NCI-H748 (cell line): ENCODE measurements around the gene RFC4.
"Not testable (repeated sequence)": the region's sequence is repeated elsewhere in the genome, so short reads cannot be mapped to it uniquely, and the experiment has no call there.

ENCODE experiments used
- DNase-seq: peaks from one replicate; lab custom pipeline; 2025; ENCODE audit not compliant: unreplicated experiment; lab: John Stamatoyannopoulos, UW

The RFC4 gene

DNA sequence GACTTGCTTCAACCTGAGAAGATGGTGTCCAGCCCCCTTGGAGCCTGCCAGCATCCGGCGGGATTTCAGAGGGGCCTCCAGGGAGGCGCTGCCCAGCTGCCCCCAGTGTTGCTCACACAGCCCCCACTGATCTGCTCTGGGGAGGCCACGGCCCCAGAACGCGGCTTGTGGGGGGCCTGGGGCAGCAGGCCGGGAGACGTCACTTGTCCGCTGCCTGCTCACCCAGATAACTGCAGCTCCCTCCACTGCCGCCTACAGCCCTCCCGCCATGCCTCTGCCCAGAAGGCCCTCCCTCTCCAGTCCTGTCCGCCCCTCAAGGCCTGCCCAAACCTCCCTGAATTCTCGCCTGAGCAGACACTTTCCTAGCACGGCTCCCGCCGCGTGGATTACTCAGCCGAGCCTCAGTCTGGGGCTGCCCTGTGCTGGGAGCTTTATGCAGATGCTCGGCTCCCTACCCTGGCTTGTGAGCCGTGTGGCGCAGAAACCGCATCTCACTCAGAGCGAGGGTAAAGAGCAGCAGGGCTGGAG, 19.1 kb upstream of the RFC4 start:
- DNase-seq: no peak

DNA sequence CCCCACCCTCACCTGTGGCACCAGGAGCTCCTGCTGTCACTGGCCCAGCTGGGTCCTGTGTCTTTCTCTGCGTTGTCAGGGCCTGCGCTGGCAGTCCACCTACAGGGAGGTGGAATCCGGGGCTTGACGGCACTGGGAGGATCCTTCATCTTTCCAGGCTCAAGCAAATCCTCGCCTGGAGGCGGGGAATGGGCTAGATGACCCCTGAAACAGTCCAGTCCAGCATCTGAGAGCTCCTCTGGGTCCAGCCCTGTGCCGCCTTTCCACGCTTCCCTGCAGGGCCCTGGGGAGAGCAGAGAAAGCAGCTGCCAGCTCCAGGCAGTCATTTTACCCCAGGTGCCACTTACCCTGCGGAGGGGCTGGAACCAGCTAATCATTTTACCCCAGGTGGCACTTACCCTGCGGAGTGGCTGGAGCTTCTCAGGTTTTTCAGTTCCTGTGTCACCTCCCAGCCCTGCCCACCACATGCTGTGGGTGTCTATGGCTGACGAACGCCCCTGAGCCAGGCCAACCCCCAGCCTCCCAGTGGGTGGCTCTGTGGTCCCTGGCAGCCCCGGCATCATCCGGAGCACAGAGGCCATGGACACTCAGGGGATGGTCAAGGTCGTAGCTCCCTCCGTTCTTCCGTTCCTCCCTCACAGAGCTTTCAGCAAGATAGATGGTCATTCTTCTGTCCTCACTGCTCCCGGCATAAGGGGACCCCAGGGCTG, 18.3 kb upstream of the RFC4 start:
- peak; percentile 5 for DNase-seq

DNA sequence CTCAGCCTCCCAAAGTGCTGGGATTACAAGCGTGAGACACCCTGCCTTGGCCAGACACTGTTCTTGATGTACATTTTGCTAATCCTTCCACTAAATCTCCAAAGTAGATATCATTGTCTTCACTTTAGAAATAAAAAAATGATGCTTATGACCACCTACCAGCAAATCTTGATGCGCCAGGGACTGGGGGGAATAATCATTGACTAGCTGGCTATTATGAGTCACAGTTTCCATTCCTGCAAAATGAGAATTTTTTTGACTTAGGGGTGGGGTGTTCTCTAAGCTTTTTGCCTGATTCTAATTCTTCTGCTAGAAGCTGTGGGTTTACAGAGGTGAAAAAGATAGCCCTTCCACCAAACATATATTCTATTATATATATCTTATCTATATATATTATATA, 17.1 kb upstream of the RFC4 start:
- no peak for DNase-seq

DNA sequence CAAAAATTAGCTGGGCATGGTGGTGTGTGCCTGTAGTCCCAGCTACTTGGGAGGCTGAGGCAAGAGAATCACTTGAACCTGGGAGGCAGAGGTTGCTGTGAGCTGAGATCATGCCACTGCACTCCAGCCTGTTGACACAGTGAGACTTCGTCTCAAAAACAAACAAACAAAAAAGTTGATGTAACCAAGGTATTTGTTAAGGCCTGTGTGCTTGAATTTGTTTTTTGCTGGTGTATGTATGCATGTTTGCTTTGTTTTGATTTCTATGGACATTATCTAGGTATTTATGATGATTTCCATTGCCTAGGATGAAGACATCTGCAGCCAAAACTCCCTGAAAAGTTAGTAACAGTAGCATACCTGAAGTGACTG, 16.1 kb upstream of the RFC4 start:
- not testable (repeated sequence) for DNase-seq

DNA sequence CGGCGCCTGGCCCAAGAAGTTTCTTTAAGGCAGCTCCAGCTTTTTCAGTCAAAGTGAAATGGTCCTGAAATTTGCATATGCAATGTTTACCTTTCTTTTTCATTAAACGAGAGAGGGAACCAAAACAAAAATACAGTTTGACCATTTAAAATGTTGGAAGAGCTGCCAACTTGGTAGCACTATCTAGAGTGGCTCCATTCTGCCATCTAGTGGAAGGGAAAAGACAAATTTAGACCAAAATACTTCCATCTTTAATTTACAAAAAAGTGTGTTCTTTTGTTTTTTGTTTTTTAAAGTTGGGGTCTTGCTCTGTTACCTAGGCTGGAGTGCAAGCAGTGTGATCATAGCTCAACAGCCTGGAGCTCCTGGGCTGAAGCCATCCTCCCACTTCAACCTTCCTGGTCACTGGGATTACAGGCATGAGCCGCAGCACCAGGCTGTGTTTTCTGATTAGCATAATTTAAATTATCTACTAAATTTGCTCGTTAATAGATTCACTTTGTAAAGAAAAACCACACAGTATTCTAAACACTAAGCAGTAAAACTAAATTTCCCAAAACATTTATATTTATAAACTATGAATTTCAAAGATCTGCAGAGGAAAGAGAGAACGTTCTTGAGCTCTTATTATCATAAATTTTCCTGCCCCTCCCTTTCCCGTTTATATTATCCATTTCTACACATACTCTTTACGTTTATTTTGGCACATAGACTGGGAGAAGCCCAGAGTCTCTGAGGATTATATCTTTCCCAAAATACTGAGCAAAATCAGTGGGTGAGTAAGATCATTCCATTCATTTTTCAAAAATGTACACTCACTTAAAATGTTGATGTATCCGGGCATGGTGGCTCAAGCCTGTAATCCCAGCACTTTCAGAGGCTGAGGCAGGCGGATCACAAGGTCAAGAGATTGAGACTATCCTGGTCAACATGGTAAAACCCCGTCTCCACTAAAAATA, 15.4 kb upstream of the RFC4 start:
- peak; percentile 48 for DNase-seq

DNA sequence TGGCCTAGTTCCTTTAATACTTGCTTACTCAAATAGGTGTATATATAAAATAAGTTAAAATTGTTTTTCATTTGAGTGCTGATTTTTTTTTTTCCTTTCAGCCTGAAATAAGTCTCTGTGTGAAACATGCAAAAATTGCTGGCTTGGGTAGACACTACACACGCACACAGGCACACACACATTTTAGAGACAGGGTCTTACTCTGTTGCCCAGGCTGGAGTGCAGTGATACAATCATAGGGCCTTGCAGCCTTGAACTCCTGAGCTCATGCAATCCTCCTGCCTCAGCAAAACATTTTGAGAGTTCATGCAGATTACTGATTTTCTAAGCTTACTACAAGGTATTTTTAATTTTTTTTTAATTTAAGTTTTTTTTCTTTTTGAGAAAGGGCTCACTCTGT, 12.7 kb upstream of the RFC4 start:
- DNase-seq: no peak

DNA sequence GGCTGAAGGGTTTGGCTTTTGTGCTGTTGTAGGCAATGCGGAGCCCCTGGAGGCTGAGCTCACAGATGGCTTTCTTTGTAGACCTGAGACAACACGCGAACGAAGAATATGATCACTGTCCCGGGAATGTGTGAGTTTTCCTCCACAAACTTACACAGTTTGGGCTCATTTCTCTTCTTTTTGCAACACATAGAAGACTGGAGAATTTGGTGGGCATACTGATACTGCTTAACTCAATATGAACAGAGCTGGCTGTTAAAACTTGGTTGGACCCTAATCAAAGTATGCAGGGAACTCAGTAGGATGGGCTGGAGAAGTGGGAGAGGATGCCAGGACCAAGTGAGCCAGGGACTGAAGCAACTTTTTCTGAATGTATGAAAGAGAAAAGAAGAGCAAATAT, 12.2 kb upstream of the RFC4 start:
- no peak for DNase-seq

DNA sequence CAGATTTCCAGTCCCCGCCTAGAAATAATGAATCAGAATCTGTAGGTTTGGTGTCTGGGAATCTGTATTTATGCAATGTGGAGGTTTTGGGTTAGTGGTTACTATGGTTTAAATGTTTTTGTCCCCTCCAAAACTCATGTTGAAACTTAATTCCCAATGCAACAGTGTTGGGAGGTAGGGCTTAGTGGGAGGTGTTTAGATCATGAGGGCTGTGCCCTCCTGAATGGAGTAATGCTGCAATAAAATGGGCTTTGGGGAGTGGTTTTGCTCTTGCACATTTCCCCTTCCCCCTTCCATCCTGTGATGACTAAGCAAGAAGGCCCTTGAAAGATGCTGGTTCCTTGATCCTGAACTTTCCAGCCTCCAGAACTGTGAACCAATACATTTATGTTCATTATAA, 9.2 kb upstream of the RFC4 start:
- no peak for DNase-seq

DNA sequence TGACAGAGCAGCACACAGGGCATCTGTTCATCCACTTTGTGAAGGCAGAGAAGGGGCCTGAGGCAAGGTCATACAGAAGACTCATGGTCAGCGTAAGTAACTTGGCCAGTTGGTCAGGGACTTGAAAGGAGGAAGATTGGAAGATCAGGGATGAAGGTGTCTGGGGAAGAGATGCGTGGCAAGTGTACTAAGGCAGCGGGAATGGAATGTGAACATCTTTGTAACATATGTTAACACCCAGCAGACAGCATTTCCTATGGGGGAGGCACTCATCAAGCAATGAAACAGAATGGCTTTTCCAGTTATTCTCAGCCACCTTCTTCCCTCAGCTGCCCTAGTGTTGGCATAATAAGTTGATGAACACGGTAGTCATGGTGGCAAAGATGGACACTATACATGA, 7.8 kb upstream of the RFC4 start:
- DNase-seq: no peak

DNA sequence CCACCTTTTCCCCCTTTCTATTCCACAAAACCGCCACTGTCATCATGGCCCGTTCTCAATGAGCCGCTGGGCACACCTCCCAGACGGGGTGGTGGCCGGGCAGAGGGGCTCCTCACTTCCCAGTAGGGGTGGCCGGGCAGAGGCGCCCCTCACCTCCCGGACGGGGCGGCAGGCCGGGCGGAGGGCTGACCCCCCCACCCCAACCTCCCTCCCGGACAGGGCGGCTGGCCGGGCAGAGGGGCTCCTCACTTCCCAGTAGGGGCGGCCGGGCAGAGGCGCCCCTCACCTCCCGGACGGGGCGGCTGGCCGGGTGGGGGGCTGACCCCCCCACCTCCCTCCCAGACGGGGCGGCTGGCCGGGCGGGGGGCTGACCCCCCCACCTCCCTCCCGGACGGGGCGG, 5.0 kb upstream of the RFC4 start:
- DNase-seq: not testable (repeated sequence)

DNA sequence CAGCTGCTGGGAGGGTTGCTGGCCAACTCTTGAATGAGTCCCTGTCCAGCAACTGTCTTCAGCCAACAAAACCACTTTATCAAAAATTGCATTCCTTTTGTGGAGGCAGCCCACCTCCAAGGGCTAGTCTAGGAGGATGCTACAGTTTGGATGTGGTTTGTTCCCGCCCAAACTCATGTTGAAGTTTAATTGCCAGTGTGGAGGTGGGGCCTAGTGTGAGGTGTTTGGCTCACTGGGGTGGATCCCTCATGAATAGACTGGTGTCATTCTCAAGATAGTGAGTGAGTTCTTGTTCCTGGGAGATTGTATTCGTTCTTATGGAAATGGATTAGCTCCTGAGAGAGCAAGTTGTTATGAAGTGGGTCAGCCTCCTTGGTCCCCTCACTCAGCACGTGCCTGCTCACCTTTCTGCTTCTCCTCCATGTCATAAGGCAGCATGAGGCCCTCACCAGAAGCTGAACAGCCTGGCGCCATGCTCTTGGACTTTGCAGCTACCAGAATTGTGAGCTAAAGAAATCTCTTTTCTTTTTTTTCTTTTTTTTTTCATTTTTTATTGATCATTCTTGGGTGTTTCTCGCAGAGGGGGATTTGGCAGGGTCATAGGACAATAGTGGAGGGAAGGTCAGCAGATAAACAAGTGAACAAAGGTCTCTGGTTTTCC, 4.2 kb upstream of the RFC4 start:
- no peak for DNase-seq

DNA sequence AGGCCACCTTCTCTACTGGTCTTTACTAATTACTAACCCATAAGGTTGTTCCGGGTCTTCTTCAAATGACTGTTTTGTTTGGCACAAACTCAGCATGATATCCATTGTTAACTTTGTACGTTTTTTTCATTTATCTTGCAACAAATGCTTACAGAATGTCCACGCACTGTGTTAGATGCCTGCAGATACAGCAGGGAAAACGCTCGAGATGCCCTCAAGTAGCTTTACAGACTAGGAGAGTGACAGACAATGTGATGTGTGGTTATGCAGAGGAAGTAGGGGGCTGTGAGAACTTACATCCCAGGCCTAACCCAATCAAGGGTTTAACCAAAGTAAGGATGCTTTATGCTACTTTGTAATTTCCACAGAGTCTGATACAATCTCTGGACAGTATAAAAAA, 949 bp upstream of the RFC4 start:
- no peak for DNase-seq

DNA sequence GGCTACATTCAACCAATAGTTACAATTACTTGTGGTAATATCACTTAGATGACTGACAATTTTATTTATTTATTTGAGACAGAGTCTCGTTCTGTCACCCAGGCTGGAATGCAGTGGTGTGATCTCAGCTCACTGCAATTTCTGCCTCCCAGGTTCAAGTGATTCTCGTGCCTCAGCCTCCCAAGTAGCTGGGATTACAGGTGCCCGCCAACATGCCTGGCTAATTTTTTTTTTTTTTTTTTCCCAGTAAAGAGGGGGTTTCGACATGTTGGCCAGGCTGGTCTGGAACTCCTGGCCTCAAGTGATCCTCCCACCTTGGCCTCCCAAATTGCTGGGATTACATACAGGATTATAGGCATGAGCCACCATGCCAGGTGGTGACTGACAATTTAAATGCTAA, 2.8 kb downstream of the RFC4 start:
- not testable (repeated sequence) for DNase-seq

DNA sequence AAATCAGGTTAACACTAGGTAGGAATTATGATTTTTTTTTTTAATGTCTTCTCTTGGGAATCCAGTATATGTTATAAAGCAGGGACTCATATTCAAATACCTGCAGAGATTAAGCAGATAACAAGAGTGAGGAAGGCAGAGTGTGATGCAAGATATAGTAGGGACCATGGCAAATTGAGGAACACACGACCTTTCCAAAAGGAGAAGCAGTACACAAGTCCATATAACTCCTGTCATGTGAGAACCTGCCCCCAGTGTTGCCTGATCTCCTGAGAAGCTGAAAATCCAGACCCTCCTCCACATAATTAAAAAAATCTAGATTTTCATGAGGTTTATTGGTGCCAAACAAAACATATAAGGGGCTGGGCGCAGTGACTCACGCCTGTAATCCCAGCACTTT, 3.6 kb downstream of the RFC4 start:
- DNase-seq: no peak

DNA sequence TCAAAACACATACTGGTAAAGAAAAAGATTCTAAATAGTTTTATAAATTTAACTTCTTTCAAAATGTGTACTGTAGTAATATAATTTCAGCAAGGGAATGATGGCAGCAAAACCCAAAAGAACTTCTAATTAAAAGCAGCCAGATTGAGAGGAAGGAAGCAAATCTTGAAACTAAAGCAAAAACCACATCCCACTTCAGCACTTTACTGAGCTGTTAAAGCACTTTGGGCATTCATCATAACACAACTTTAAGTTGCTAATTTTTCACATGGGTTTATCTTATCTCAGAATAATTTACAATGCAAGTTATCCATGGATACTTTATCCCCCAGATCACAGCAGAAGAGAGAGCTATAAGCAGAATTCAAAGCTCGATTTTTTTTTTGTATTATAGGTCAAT, 6.0 kb downstream of the RFC4 start:
- DNase-seq: no peak

DNA sequence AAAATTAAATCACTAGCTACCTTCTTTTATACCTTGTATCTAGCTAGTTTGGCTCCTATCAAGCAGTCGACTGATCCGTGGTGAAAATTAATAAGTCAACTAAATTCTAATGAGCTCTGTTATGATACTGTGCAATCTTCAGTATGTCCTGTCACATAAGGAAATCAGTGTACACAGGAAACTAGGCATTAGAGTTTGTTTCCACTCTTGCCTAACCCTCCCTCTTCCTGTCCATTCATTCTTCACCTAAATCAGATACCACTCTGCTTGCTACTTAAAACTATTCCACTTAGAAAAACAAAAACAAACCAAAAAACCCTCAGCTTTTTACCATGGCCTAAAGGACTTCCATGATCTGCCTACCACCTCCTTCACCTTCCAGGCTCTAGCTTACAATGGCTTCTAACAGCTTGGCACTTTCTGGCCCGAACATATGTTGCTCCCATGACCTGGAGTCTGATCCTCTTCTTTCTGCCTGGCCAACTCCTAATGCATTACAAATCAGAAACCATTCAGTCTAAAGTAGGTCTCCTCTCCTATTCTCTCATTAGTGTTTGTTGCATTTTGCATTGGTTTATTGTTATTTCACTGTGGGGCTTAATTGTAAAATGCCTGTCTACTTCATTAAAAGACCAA, 7.9 kb downstream of the RFC4 start:
- no peak for DNase-seq

DNA sequence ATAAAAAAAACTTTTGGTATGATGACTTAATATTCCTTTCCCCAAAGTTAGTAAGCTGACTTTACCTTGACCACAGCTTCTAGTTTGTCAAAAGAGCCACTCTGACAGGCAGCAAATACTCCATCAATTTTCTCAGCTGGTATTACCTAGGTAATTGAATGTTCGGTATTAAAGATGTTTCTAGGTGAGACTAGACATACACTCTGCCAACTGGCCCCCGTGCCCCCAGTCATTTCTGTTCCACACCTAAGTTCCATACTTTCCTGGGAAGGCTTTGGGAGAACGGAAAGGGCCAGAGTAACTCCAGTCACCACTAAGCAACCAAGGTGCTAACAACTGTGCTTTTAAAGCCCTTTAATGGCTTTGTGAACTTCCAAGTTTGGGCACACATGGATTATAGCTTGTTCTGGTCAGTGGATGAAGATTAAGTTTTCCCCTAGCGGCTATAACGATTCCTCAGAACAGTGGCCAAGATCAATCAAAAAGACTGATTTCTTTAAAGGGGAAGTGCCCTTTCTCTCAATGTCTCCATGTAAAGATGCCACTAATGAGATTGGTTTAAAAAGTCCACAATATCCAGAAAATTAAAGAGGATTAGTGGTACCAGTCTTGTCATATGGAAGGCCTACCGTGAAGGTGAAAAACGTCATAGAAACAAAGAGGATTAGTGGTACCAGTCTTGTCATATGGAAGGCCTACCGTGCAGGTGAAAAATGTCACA, 15.9 kb downstream of the RFC4 start:
- no peak for DNase-seq

DNA sequence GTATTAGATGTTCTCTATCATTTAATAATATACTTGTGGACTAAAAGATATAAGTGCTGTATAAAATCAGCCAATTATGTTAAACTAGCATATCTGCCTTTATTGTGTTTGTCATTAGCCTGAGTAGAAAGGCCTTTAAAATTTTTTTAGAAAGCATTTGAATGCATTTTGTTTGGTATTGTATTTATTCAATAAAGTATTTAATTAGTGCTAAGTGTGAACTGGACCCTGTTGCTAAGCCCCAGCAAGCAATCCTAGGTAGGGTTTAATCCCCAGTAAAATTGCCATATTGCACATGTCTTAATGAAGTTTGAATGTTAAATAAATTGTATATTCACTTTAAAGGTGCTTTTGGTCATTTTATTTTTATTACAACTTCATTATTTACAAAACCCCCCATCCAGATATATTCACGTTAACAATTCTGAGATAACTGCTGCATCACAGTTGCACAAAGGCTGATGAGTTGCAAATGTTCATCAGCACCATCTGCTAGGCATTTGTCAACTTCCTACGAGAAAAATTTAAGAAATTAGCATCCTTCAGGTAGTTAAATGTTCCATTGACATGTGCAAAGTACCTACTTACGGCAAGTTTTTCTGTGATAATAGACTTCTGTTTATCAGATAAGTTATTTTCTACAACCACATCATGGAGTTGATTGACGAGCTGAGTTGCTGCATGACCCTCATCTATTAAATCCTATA, 16.6 kb downstream of the RFC4 start:
- DNase-seq: no peak

DNA sequence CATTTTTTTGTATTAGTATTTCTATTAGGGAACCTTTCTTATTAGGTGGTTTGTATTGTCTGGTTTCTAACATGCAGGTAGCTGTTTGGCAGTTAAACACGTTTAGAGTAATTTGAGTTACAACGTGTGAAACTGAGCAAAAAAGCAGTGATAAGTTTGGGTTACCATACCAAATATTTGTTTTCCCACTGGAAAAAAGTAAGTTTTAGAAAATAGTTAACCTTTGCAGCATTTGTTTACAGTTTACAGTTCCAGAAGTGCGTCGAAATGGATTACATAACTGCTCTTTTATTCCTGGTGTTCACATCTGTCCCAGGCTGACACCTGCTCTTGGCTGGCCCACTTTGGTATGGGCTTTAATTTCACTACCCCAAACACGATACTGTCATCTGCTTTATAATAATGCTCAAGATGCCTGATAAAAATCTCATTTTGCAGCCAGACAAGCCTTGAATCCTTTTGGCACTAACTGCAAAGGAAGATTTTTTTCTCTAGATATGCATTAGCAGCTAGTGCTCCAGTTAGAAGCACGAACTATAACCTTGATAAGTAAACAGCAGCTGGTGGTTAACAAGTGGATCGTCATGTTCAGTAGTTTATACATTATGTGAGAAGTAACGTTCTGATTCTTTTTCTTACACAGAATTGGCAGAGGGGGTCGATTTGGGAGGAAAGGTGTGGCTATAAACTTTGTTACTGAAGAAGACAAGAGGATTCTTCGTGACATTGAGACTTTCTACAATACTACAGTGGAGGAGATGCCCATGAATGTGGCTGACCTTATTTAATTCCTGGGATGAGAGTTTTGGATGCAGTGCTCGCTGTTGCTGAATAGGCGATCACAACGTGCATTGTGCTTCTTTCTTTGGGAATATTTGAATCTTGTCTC, 17.6 kb downstream of the RFC4 start:
- DNase-seq: no peak
